Measurements from ENCODE around the gene CCDC24. TPM values are rescaled to one million over a fixed set of nuclear protein-coding genes. Genes with fewer than 3 reads are reported as not detected.

The CCDC24 gene
- total RNA-seq, 1 donor from 2014 or later: 14.5 TPM

GRCh38 chr1:44040418-44040817 is 49.0 kb downstream of the CCDC24 start:
- H3K36me3 ChIP-seq: no peaks in the 10 kb centered on the region
- intact Hi-C loops (cut with DNase I): loop anchor here (5.0 kb wide), 1 partner anchor 33 kb away; no protein-coding TSS in a partner anchor
- TF ChIP-seq CTCF (IDR thresholded peaks at IDR 0.05) (no peak), POLR2A (IDR thresholded peaks at IDR 0.05) (no peak), POLR2AphosphoS5 (IDR thresholded peaks at IDR 0.05; ENCODE audit: insufficient read depth in 1 of 2, low read depth in 1 of 2) (no peak)

GRCh38 chr1:44040846-44041245 is 49.4 kb downstream of the CCDC24 start:
- H3K36me3 ChIP-seq: no peaks in the 10 kb centered on the region
- H3K27ac ChIP-seq: no peak overlapping the region
- H3K4me1 ChIP-seq: peaks cover 10% of the 10 kb centered on the region
- TF ChIP-seq POLR2A (IDR thresholded peaks at IDR 0.05) (no peak), POLR2AphosphoS5 (IDR thresholded peaks at IDR 0.05; ENCODE audit: insufficient read depth in 1 of 2, low read depth in 1 of 2) (no peak), CTCF (IDR thresholded peaks at IDR 0.05) (no peak)
- intact Hi-C loops (cut with DNase I): loop anchor here (5.0 kb wide), 1 partner anchor 34 kb away; no protein-coding TSS in a partner anchor
- DNase-seq (ENCODE audit: extremely low spot score in 2 of 2): no peak
- H3K9me3 ChIP-seq: no peaks in the 10 kb centered on the region
- H3K27me3 ChIP-seq: no peaks in the 10 kb centered on the region
- no peak overlapping the region for H3K4me3 ChIP-seq

More at GRCh38 chr1:44040418-44040817, 49.0 kb downstream of the CCDC24 start:
- DNase-seq (ENCODE audit: extremely low spot score in 2 of 2): no peak
- no peaks in the 10 kb centered on the region for H3K9me3 ChIP-seq
- no peak overlapping the region for H3K4me3 ChIP-seq
- peaks cover 13% of the 10 kb centered on the region for H3K4me1 ChIP-seq
- no peaks in the 10 kb centered on the region for H3K27me3 ChIP-seq
- no peak overlapping the region for H3K27ac ChIP-seq

GRCh38 chr1:44043176-44044070 is 52.0 kb downstream of the CCDC24 start:
- no peak for DNase-seq (ENCODE audit: extremely low spot score in 2 of 2)
- Histone ChIP-seq H3K9me3 (no peaks in the 10 kb centered on the region), H3K4me1 (no peaks in the 10 kb centered on the region), H3K36me3 (no peaks in the 10 kb centered on the region), H3K27ac (no peak overlapping the region), H3K4me3 (no peak overlapping the region), H3K27me3 (no peaks in the 10 kb centered on the region)
- intact Hi-C loops (cut with DNase I): loop anchor here (5.0 kb wide), 1 partner anchor 36 kb away; no protein-coding TSS in a partner anchor
- TF ChIP-seq POLR2A (IDR thresholded peaks at IDR 0.05): no peak
- TF ChIP-seq POLR2AphosphoS5 (IDR thresholded peaks at IDR 0.05; ENCODE audit: insufficient read depth in 1 of 2, low read depth in 1 of 2): no peak
- no peak for TF ChIP-seq CTCF (IDR thresholded peaks at IDR 0.05)

- Histone ChIP-seq H3K27ac (no peak overlapping the region), H3K4me1 (no peaks in the 10 kb centered on the region), H3K36me3 (no peaks in the 10 kb centered on the region), H3K9me3 (no peaks in the 10 kb centered on the region), H3K4me3 (no peak overlapping the region), H3K27me3 (no peaks in the 10 kb centered on the region)
- no peak for TF ChIP-seq POLR2A (IDR thresholded peaks at IDR 0.05)
- no peak for TF ChIP-seq CTCF (IDR thresholded peaks at IDR 0.05)
- TF ChIP-seq POLR2AphosphoS5 (IDR thresholded peaks at IDR 0.05; ENCODE audit: insufficient read depth in 1 of 2, low read depth in 1 of 2): no peak
- intact Hi-C loops (cut with DNase I): loop anchor here (5.0 kb wide), 1 partner anchor 37 kb away; no protein-coding TSS in a partner anchor
- no peak for DNase-seq (ENCODE audit: extremely low spot score in 2 of 2)
Measured at GRCh38 chr1:44044071-44044801, 52.8 kb downstream of the CCDC24 start.
